ENCODE measurements around the gene ZNF28. TPM values are rescaled to one million over a fixed set of nuclear protein-coding genes. Genes with fewer than 3 reads are reported as not detected.
"Not testable (repeated sequence)": the region's sequence is repeated elsewhere in the genome, so short reads cannot be mapped to it uniquely, and the experiment has no call there.

The ZNF28 gene
- total RNA-seq (ENCODE audit: insufficient read depth, low replicate concordance): 26.5 TPM

GRCh38 chr19:52821204-52821960 lies at the start of gene ZNF28:
Gene ZNF28, minus strand, starts transcription at chr19:52821633. Its CDS starts 3,675 bp downstream, at chr19:52817958.
- peak; percentile 70 for DNase-seq (ENCODE audit: low spot score)

DNA sequence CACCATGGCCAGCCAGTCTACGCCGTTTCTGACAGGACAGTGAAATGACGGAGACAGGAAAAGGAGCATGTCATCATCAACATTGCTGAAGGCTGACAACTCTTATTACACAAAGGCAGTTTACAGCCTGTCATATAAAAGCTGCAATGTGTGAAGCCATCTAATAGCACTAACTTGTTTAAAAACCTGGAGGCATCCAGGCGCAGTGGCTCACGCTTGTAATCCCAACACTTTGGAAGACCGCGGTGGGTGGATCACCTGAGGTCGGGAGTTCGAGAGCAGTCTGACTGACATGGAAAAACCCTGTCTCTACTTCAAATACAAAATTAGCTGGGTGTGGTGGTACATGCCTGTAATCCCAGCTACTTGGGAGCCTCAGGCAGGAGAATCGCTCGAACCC lies 46.6 kb upstream of the ZNF28 start:
- DNase-seq (ENCODE audit: low spot score): not testable (repeated sequence)

DNA sequence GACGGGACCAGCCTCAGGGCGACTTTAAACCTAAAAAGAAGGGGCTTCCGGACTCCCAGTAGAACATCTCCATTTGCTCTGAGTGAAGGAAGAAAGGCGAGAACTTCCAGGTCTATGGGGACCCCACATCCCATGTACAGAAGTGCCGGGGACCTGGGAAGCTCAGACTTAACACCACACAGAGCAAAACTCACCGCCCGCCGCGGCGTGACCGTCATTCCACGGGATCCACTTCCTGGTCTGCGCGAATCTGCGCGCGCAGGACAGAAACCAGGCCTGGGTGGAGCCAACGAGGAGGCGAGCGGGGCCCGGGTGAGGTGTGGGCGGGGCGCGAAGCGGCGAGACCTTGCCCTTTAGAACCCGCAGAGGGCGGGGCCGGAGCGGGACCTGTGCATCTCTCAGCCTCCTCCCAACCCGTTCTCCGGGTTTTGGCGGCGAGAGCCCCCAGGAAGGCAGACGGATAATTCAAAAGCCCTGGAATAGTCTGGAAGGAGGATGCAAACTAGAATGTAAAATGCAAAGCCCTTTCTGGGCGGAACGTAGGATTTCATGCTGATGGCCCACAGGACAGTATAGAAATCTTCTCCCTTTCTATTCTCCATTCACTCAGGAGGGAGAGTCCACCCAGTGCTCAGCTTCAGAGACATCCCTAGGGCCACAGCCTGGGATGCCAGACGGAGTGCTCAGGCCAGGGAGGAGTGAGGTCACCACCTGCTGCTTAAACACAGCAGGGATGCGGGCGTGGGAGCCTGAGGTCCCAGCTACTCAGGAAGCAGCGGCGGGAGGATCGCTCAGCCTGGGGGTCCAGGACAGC lies 36.2 kb upstream of the ZNF28 start, which contains the start of gene ZNF468:
ZNF468 (minus strand) TSS at position 242 of the 814 bp plus-strand sequence. CDS start 3,347 bp downstream, outside the sequence.
- peak; percentile 73 for DNase-seq (ENCODE audit: low spot score)

- not testable (repeated sequence) for DNase-seq (ENCODE audit: low spot score)
Measured at GRCh38 chr19:52856540-52857377, 35.3 kb upstream of the ZNF28 start.

GRCh38 chr19:52847352-52847751 lies 25.9 kb upstream of the ZNF28 start:
- DNase-seq (ENCODE audit: low spot score): peak; percentile 26

GRCh38 chr19:52840825-52841465 lies 19.5 kb upstream of the ZNF28 start:
- not testable (repeated sequence) for DNase-seq (ENCODE audit: low spot score)

DNA sequence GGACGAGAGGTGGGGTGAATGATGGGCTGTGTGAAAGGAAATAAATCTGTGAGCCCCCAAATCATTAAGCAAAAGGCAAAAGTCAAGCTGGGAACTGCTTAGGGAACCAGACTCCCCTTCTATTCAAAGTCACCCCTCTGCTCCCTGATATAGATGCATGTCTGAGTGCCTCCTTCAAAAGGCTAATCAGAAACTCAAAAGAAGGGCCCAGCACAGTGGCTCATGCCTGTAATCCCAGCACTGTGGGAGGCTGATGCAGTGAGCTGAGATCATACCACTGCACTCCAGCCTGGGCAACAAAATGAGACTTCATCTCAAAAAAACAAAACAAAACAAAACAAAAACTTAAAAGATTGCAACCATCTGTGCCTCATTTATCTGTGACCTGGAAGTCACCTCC lies 12.9 kb upstream of the ZNF28 start:
- DNase-seq (ENCODE audit: low spot score): not testable (repeated sequence)

- not testable (repeated sequence) for DNase-seq (ENCODE audit: low spot score)
Measured at GRCh38 chr19:52833541-52833940, 12.1 kb upstream of the ZNF28 start.

GRCh38 chr19:52829866-52830265 lies 8.4 kb upstream of the ZNF28 start:
- DNase-seq (ENCODE audit: low spot score): not testable (repeated sequence)

DNA sequence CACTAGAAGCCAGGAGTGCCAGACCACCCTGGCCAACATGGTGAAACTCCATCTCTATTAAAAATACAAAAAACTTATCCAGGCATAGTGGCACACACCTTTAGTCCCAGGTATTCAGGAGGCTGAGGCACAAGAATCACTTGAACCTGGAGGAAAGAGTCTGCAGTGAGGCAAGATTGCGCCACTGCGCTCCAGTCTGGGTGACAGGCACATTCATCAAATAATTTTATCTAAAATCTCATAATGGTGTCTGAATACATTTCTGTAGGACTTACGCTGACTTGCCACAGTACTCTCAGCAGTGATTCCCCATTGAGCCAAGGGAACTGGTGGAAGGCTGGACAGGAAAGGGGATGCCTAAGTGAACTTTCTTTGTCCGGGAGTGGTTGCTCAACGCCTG lies 4.3 kb upstream of the ZNF28 start:
- DNase-seq (ENCODE audit: low spot score): no peak

DNA sequence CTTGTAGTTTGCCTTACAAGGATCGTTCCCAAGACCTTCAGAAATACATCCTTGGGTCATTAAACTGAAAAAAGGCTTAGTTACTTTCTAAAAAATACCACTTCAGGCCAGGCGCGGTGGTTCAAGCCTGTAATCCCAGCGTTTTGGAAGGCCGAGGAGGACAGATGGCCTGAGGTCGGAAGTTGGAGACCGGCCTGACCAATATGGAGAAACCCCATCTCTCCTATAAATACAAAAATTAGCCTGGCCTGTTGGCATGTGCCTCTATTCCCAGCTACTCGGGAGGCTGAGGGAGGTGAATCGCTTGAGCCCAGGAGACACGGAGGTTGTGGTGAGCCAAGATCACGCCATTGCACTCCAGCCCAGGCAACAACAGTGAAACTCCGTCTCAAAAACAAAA lies 2.2 kb upstream of the ZNF28 start:
- no peak for DNase-seq (ENCODE audit: low spot score)

DNA sequence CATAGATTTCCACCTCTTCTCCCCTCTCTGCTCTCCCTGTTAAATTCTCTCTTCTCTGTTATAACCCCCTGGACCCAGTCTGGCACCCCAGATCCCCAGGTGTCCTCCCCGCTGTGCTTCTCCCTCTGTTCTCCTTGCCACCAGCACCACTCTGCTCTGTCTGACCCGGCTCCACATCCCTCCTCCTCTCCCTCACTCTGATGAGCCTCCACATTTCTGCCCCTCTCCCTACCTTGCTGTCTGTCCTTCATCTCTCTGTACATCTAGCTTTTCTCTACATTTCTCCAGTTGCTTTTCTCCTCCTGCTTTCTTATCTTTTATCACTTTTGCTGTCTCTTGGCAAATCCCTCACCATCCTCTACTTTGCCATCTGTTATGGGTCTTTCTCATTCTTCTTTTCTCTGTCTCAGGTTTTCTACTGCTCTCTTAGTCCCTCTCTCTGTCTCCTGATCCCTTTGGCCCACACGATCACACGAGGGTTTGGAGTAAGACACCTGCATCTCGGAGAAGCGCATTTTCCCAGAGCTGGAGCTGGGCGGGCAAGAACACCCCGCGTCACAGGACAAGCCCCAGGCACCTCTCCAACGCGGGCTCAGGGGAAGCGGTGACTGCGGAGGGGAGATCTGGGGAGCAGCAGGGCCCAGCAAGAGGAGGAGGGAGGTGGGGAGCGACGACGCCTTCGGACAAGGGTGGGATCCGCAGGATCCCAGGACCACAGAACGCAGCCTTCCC lies 795 bp downstream of the ZNF28 start:
- DNase-seq (ENCODE audit: low spot score): peak; percentile 26

- no peak for DNase-seq (ENCODE audit: low spot score)
Measured at GRCh38 chr19:52809801-52810200, 11.6 kb downstream of the ZNF28 start.

GRCh38 chr19:52799950-52800640 lies 21.3 kb downstream of the ZNF28 start:
- DNase-seq (ENCODE audit: low spot score): not testable (repeated sequence)

- DNase-seq (ENCODE audit: low spot score): no peak
Measured at GRCh38 chr19:52789440-52789839, 32.0 kb downstream of the ZNF28 start.

GRCh38 chr19:52786464-52787354 lies 34.7 kb downstream of the ZNF28 start, which contains the start of gene ZNF600:
Gene ZNF600, minus strand, starts transcription at chr19:52786791. Its CDS starts 7,903 bp downstream, at chr19:52778888.
- peak; percentile 82 for DNase-seq (ENCODE audit: low spot score)

- DNase-seq (ENCODE audit: low spot score): peak; percentile 4
Measured at GRCh38 chr19:52786078-52786463, 35.4 kb downstream of the ZNF28 start.

GRCh38 chr19:52785506-52785905 lies 35.9 kb downstream of the ZNF28 start:
- no peak for DNase-seq (ENCODE audit: low spot score)

- not testable (repeated sequence) for DNase-seq (ENCODE audit: low spot score)
Measured at GRCh38 chr19:52782864-52783263, 38.6 kb downstream of the ZNF28 start.
